ENCODE results near the gene CCDC88B. TPM values are rescaled to one million over a fixed set of nuclear protein-coding genes. Genes with fewer than 3 reads are reported as not detected.
A peak's percentile ranks its signal among the peaks of the same experiment; 100 is the strongest.

CCDC88B gene
- total and polyA plus RNA-seq, 9 of the 15 experiments (the other 6 are each of a cell fraction or from before 2014, with no cell fraction given) = 0.13 to 18.1 (median 7.9) TPM

DNA sequence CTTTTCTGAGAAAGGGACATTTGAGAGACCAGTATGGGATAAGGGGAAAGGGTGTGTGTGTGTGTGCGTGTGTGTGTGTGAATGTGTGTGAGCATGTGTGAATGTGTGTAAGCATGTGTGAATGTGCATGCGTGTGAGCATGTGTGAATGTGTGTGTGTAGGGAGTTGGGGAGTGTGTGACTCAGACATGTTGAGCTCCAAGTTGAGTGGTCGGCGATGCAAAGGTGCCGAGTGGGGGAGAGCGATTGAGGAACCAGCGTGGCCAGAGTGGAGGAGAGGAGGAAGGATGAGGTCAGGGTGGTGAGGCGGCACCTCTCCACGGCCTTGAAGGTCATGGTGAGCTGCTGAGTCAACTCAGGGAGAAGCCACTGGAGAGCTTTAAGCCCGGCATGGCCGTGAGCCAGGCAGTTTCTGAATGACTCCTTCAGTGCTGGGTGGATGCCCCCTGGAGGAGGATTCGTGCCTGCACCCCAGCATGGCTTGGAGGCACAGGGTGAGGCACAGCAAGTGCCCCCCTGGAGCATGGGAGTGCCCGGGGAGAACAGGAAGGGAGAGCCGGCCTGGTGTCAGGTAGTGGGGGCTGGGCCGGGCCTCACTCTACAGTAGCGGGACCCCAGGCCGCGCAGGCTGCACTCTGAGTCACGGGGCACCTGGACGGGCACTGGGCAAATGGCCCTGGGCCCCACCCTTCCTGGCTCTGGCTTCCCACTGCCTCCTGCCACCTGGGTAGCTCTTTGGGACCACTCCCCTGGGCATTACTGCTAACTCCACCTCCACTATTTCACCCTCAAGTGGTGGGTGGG lies 8.2 kb upstream of the CCDC88B start (continued):
- no peak for TF ChIP-seq NR4A1 (CRISPR knock-in tag; IDR thresholded peaks at IDR 0.05)
- peak; percentile 79; the same call in 1 of the 2 replicates for TF ChIP-seq NR4A1 (tag; IDR thresholded peaks at IDR 0.05)
- TF ChIP-seq RCOR1 (IDR thresholded peaks at IDR 0.05; ENCODE audit: borderline replicate concordance in 1 of 2, low read depth in 2 of 2, low read length in 2 of 2) = peak in 1 of 2 experiments; percentile 42; a peak in 1 of 4 replicates
- peak; percentile 59 for TF ChIP-seq POLR2G (IDR thresholded peaks at IDR 0.05; ENCODE audit: low read depth, low read length)
- peak; percentile 32; the same call in 1 of the 2 replicates for TF ChIP-seq EP300 (IDR thresholded peaks at IDR 0.05; ENCODE audit: low read length)
- TF ChIP-seq, protein P1, sequence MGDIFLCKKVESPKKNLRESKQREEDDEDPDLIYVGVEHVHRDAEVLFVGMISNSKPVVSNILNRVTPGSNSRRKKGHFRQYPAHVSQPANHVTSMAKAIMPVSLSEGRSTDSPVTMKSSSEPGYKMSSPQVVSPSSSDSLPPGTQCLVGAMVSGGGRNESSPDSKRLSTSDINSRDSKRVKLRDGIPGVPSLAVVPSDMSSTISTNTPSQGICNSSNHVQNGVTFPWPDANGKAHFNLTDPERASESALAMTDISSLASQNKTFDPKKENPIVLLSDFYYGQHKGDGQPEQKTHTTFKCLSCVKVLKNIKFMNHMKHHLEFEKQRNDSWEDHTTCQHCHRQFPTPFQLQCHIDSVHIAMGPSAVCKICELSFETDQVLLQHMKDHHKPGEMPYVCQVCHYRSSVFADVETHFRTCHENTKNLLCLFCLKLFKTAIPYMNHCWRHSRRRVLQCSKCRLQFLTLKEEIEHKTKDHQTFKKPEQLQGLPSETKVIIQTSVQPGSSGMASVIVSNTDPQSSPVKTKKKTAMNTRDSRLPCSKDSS (IDR thresholded peaks at IDR 0.05; ENCODE audit: low read depth, partially characterized antibody) = no peak
- TF ChIP-seq, protein P2, sequence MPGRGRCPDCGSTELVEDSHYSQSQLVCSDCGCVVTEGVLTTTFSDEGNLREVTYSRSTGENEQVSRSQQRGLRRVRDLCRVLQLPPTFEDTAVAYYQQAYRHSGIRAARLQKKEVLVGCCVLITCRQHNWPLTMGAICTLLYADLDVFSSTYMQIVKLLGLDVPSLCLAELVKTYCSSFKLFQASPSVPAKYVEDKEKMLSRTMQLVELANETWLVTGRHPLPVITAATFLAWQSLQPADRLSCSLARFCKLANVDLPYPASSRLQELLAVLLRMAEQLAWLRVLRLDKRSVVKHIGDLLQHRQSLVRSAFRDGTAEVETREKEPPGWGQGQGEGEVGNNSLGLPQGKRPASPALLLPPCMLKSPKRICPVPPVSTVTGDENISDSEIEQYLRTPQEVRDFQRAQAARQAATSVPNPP (IDR thresholded peaks at IDR 0.05; ENCODE audit: borderline replicate concordance, insufficient read depth, insufficient read length) = no peak
- TF ChIP-seq OTX1 (CRISPR knock-in tag; IDR thresholded peaks at IDR 0.05) = peak; percentile 94
- TF ChIP-seq ZNF212 (CRISPR knock-in tag; IDR thresholded peaks at IDR 0.05) = no peak
- no peak for TF ChIP-seq ESRRB (CRISPR knock-in tag; IDR thresholded peaks at IDR 0.05; ENCODE audit: borderline replicate concordance)
- no peak for TF ChIP-seq KLF16 (IDR thresholded peaks at IDR 0.05)
- peak; percentile 17 for TF ChIP-seq GATAD2A (IDR thresholded peaks at IDR 0.05)
- no peak for TF ChIP-seq RBM39 (optimal IDR thresholded peaks at IDR 0.05; ENCODE audit: low read depth, low read length)
- peak; percentile 62; the same call in 1 of the 2 replicates for TF ChIP-seq ZNF395 (CRISPR knock-in tag; IDR thresholded peaks at IDR 0.05)
- TF ChIP-seq POLR2AphosphoS2 (IDR thresholded peaks at IDR 0.05; ENCODE audit: low read length) = no peak
- TF ChIP-seq MTA2 (IDR thresholded peaks at IDR 0.05; ENCODE audit: low read depth) = peak; percentile 56
- TF ChIP-seq, protein P3, sequence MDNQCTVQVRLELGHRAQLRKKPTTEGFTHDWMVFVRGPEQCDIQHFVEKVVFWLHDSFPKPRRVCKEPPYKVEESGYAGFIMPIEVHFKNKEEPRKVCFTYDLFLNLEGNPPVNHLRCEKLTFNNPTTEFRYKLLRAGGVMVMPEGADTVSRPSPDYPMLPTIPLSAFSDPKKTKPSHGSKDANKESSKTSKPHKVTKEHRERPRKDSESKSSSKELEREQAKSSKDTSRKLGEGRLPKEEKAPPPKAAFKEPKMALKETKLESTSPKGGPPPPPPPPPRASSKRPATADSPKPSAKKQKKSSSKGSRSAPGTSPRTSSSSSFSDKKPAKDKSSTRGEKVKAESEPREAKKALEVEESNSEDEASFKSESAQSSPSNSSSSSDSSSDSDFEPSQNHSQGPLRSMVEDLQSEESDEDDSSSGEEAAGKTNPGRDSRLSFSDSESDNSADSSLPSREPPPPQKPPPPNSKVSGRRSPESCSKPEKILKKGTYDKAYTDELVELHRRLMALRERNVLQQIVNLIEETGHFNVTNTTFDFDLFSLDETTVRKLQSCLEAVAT (IDR thresholded peaks at IDR 0.05) = peak; percentile 90 to 92
- peak; percentile 93 for TF ChIP-seq HBP1 (CRISPR knock-in tag; IDR thresholded peaks at IDR 0.05)
- TF ChIP-seq HDGF (IDR thresholded peaks at IDR 0.05) = peak; percentile 100
- TF ChIP-seq GABPB1 (CRISPR knock-in tag; IDR thresholded peaks at IDR 0.05) = peak; percentile 26; the same call in 1 of the 2 replicates
- TF ChIP-seq NFRKB (IDR thresholded peaks at IDR 0.05; ENCODE audit: low read depth) = peak; percentile 89
- TF ChIP-seq ZKSCAN1 (IDR thresholded peaks at IDR 0.05; ENCODE audit: low read depth, low read length) = no peak
- TF ChIP-seq MEF2D (tag; conservative IDR thresholded peaks at IDR 0.05; ENCODE audit: low read depth) = 0 out of 2 replicates have a peak, but pooled peaks have one; percentile 27
